Measurements from ENCODE around the gene NRG3. TPM values are rescaled to one million over a fixed set of nuclear protein-coding genes. Genes with fewer than 3 reads are reported as not detected.

Gene NRG3
- total and polyA plus RNA-seq, 7 donors = 0.03 to 0.10 TPM; not detected in 5

GRCh38 chr10:82496114-82496513, 621.1 kb downstream of the NRG3 start:
- no peak for TF ChIP-seq CTCF (IDR thresholded peaks at IDR 0.05)
- intact Hi-C loops (cut with DNase I) = no loop called here
- Histone ChIP-seq H3K9me3 (no peaks in the 10 kb centered on the region), H3K27ac (no peak overlapping the region), H3K36me3 (ENCODE audit: insufficient read depth in 1 of 2, low read depth in 1 of 2) (no peaks in the 10 kb centered on the region), H3K27me3 (ENCODE audit: insufficient read depth in 3 of 3, low read length in 2 of 3) (no peaks in the 10 kb centered on the region), H3K4me1 (no peaks in the 10 kb centered on the region), H3K4me3 (no peak overlapping the region)
- ATAC-seq = no peak
- WGBS, 3 donors = 82 to 90% (median 90%) methylated on average over 1 of the region's 1 CpG
- DNase-seq = no peak

- Histone ChIP-seq H3K27me3 (ENCODE audit: insufficient read depth in 3 of 3, low read length in 2 of 3) (no peaks in the 10 kb centered on the region), H3K4me1 (no peaks in the 10 kb centered on the region), H3K9me3 (no peaks in the 10 kb centered on the region), H3K4me3 (no peak overlapping the region), H3K27ac (no peak overlapping the region), H3K36me3 (ENCODE audit: insufficient read depth in 1 of 2, low read depth in 1 of 2) (no peaks in the 10 kb centered on the region)
- no peak for TF ChIP-seq CTCF (IDR thresholded peaks at IDR 0.05)
- no peak for DNase-seq
- intact Hi-C loops (cut with DNase I) = no loop called here
- ATAC-seq = no peak
- 81 to 83% (median 82%) methylated on average over 2 of the region's 2 CpGs for WGBS, 3 donors
Observed at GRCh38 chr10:82497439-82497838, 622.4 kb downstream of the NRG3 start.

- no peak overlapping the region for H3K4me3 ChIP-seq
- ATAC-seq (no peak), DNase-seq (no peak)
- H3K9me3 ChIP-seq = no peaks in the 10 kb centered on the region
- intact Hi-C loops (cut with DNase I) = no loop called here
- H3K36me3 ChIP-seq (ENCODE audit: insufficient read depth in 1 of 2, low read depth in 1 of 2) = no peaks in the 10 kb centered on the region
- no peaks in the 10 kb centered on the region for H3K4me1 ChIP-seq
- H3K27me3 ChIP-seq (ENCODE audit: insufficient read depth in 3 of 3, low read length in 2 of 3) = peaks cover 0 to 1% (median 0%) of the 10 kb centered on the region in 3 donors
- no peak for TF ChIP-seq CTCF (IDR thresholded peaks at IDR 0.05)
- H3K27ac ChIP-seq = no peak overlapping the region
Observed at GRCh38 chr10:82498976-82499375, 624.0 kb downstream of the NRG3 start.

GRCh38 chr10:82505009-82505408, 630.0 kb downstream of the NRG3 start:
- no peak for ATAC-seq
- intact Hi-C loops (cut with DNase I) = no loop called here
- WGBS, 3 donors = 48 to 49% (median 49%) methylated on average over 3 of the region's 3 CpGs

More at GRCh38 chr10:82505009-82505408, 630.0 kb downstream of the NRG3 start:
- no peaks in the 10 kb centered on the region for H3K9me3 ChIP-seq
- H3K36me3 ChIP-seq (ENCODE audit: insufficient read depth in 1 of 2, low read depth in 1 of 2) = no peaks in the 10 kb centered on the region
- no peak for DNase-seq
- H3K4me3 ChIP-seq = no peak overlapping the region
- TF ChIP-seq CTCF (IDR thresholded peaks at IDR 0.05) = no peak
- peaks cover 0 to 3% (median 0%) of the 10 kb centered on the region in 3 donors for H3K27me3 ChIP-seq (ENCODE audit: insufficient read depth in 3 of 3, low read length in 2 of 3)
- no peak overlapping the region for H3K27ac ChIP-seq
- H3K4me1 ChIP-seq = no peaks in the 10 kb centered on the region
